HepG2 (cell line): ENCODE measurements around the gene NLRP14. TPM values are rescaled to one million over a fixed set of nuclear protein-coding genes. Genes with fewer than 3 reads are reported as not detected.

Experiments used
- ATAC-seq: fragments of 200-7000 bp; cut with Tn5 transposase; 3 replicates; pipeline ENCODE4 v1.9.1; 2020; ENCODE audit warnings: mild to moderate bottlenecking, moderate library complexity
- BruUV-seq: library from RNA; stranded (reverse); fragments of 400-500 nt; replicated peaks from 2 replicates; lab custom pipeline; 2021; lab: Mats Ljungman, UMichigan
- CTCF ChIA-PET: fragments of 300-600 bp; formaldehyde crosslinking; extraction: SDS; loops from one replicate; lab custom pipeline; 2021; ENCODE audit warnings: low total read pairs, inconsistent platforms, low intra/inter-chr PET ratio; lab: Yijun Ruan, JAX
- POLR2A ChIA-PET: fragments of 350-600 bp; sonication (Branson Sonifier 250); formaldehyde crosslinking; loops from one replicate; lab custom pipeline; 2020; ENCODE audit warnings: antibody characterized with exemption, inconsistent platforms; lab: Yijun Ruan, JAX
- DNase-seq: peaks from one replicate; pipeline ENCODE4 v3.0.0-alpha.2; 2015; ENCODE audit warnings: low spot score
- FAIRE-seq: peaks from 3 replicates; lab custom pipeline; 2011; peaks lifted over from hg19 to GRCh38; lab: Jason Lieb, UNC
- H2AFZ ChIP-seq: one replicate; pipeline ENCODE4 v1.6.1; 2011; ENCODE audit warnings: low read length, inconsistent platforms
- H3K27ac ChIP-seq: fragments of 300-600 bp; 3 replicates; pipeline ENCODE4 v1.8.0; 2011; ENCODE audit warnings: mixed run types, mild to moderate bottlenecking, mixed read lengths, low read length, inconsistent platforms; ENCODE audit not compliant: insufficient read depth; ENCODE audit errors: extremely low read length
- H3K27me3 ChIP-seq, 2 experiments: fragments of 200-600 bp in 1 of 2; 2 replicates in 1 of 2; 3 replicates in 1 of 2; pipeline versions ENCODE4 v1.6.0 to v1.8.0; 2011; ENCODE audit warnings: low read length in 2 of 2, mild to moderate bottlenecking in 2 of 2, moderate library complexity in 2 of 2, inconsistent platforms in 1 of 2; ENCODE audit not compliant: insufficient read depth in 2 of 2, control insufficient read depth in 1 of 2
- H3K36me3 ChIP-seq, 2 experiments: fragments of 200-600 bp in 1 of 2; replicated peaks in 1 of 2; 2 replicates in 1 of 2; 3 replicates in 1 of 2; pipeline versions ENCODE4 v1.5.1 to v1.8.0; 2011; ENCODE audit warnings: low read length in 2 of 2, inconsistent platforms in 1 of 2; ENCODE audit not compliant: insufficient read depth in 2 of 2, control insufficient read depth in 1 of 2
- H3K4me1 ChIP-seq: 2 replicates; pipeline ENCODE4 v1.5.1; 2012; ENCODE audit warnings: low read length, inconsistent platforms; ENCODE audit not compliant: insufficient read depth
- H3K4me2 ChIP-seq: 2 replicates; pipeline ENCODE4 v1.6.0; 2011; ENCODE audit warnings: low read depth, low read length, inconsistent platforms
- H3K4me3 ChIP-seq, 3 experiments: fragments of 200-600 bp in 1 of 3; sonication (generic), shearing (Covaris generic) in 1 of 3; replicated peaks in 1 of 3; 2 replicates each; pipeline ENCODE4 v1.5.1; 2011 to 2016; ENCODE audit warnings: low read length in 3 of 3, inconsistent platforms in 2 of 3, low read depth in 2 of 3, mild to moderate bottlenecking in 2 of 3, control low read depth in 1 of 3, mixed read lengths in 1 of 3; ENCODE audit not compliant: insufficient read depth in 1 of 3
- H3K79me2 ChIP-seq: one replicate; pipeline ENCODE4 v1.6.1; 2011; ENCODE audit warnings: low read length, inconsistent platforms; ENCODE audit not compliant: insufficient read depth
- H3K9ac ChIP-seq: 2 replicates; pipeline ENCODE4 v1.6.0; 2011; ENCODE audit warnings: mild to moderate bottlenecking, low read depth, low read length, inconsistent platforms; ENCODE audit not compliant: insufficient read depth
- H3K9me3 ChIP-seq: 2 replicates; pipeline ENCODE4 v1.5.1; 2012; ENCODE audit warnings: mild to moderate bottlenecking, low read length
- H4K20me1 ChIP-seq: 2 replicates; pipeline ENCODE4 v1.6.0; 2011; ENCODE audit warnings: inconsistent platforms, mild to moderate bottlenecking, low read length, moderate library complexity; ENCODE audit not compliant: insufficient read depth
- EED ChIP-seq: sonication (generic); formaldehyde crosslinking; IDR thresholded peaks from 2 replicates; pipeline ENCODE4 v1.5.0; 2020; ENCODE audit warnings: mild to moderate bottlenecking, missing genetic modification reagents
- JARID2 ChIP-seq: sonication (generic); formaldehyde crosslinking; IDR thresholded peaks from 2 replicates; pipeline ENCODE4 v1.8.1; 2023; ENCODE audit warnings: missing genetic modification reagents, inconsistent platforms; ENCODE audit not compliant: insufficient replicate concordance
- KMT2B ChIP-seq: IDR thresholded peaks from 2 replicates; pipeline ENCODE4 v1.6.1; 2016; ENCODE audit warnings: missing genetic modification reagents, missing compliant biosample characterization
- MTF1 ChIP-seq: sonication (generic); formaldehyde crosslinking; IDR thresholded peaks from 2 replicates; pipeline ENCODE4 v1.5.0; 2020; ENCODE audit warnings: missing genetic modification reagents
- NCOA2 ChIP-seq: sonication (generic); formaldehyde crosslinking; IDR thresholded peaks from 2 replicates; pipeline ENCODE4 v1.8.0; 2022; ENCODE audit warnings: inconsistent platforms
- RFXANK ChIP-seq: IDR thresholded peaks from 2 replicates; pipeline ENCODE4 v1.6.1; 2016
- ZBTB38 ChIP-seq: sonication (generic); formaldehyde crosslinking; IDR thresholded peaks from 2 replicates; pipeline ENCODE4 v1.5.1; 2020; ENCODE audit warnings: mild to moderate bottlenecking, missing genetic modification reagents
- ZNF20 ChIP-seq: sonication (generic); formaldehyde crosslinking; IDR thresholded peaks from 2 replicates; pipeline ENCODE4 v1.4.0; 2020; ENCODE audit warnings: mild to moderate bottlenecking, moderate library complexity, missing genetic modification reagents
- ZNF318 ChIP-seq: sonication (generic); formaldehyde crosslinking; IDR thresholded peaks from 2 replicates; pipeline ENCODE4 v1.4.0; 2020; ENCODE audit warnings: mild to moderate bottlenecking, missing genetic modification reagents
- ZNF737 ChIP-seq: sonication (generic); formaldehyde crosslinking; IDR thresholded peaks from 2 replicates; pipeline ENCODE4 v1.5.0; 2020; ENCODE audit warnings: missing genetic modification reagents, mild to moderate bottlenecking, borderline replicate concordance
- ZSCAN30 ChIP-seq: sonication (generic); formaldehyde crosslinking; IDR thresholded peaks from 2 replicates; pipeline ENCODE4 v1.5.0; 2020; ENCODE audit warnings: mild to moderate bottlenecking, missing genetic modification reagents
- WGBS: methylation state at CpG from one replicate; pipeline ENCODE4 v1.1.6; 2017; ENCODE audit warnings: low lambda C conversion rate; 5-methylcytosine and 5-hydroxymethylcytosine counted together
- in situ Hi-C: cut with HindIII; loops from 2 replicates; pipeline ENCODE4 v1.10.0; 2017; ENCODE audit warnings: low pct_unique_long_range_greater_than_20kb; ENCODE audit not compliant: extremely low pct_ligation_motif_present
- intact Hi-C: fragments of 100-400 bp; cut with micrococcal nuclease; formaldehyde crosslinking; loops from one replicate; pipeline ENCODE4 v1.10.0; 2022; ENCODE audit not compliant: unreplicated experiment
- polyA plus RNA-seq, 8 experiments: library from polyadenylated mRNA; depleted of rRNA in 3 of 8; stranded (reverse) in 7 of 8; unstranded in 1 of 8; fragments of >200 nt; fragmentation: Illumina TruSeq in 4 of 8; extraction: Trizol in 4 of 8; gene quantifications; 2 replicates each; pipeline versions ENCODE4 v1.2.1 to v1.2.3, GENCODE V29; 2011 to 2016; ENCODE audit warnings: low read depth in 4 of 8, missing spikeins in 1 of 8, mixed read lengths in 1 of 8; ENCODE audit not compliant: insufficient read depth in 1 of 8
- total RNA-seq, 5 experiments: library from RNA; depleted of rRNA; stranded (reverse); fragments of >200 nt; fragmentation: Illumina TruSeq; extraction: Trizol; gene quantifications; 2 replicates each; pipeline ENCODE4 v1.2.3, GENCODE V29; 2016; ENCODE audit warnings: low read depth in 1 of 5

The NLRP14 gene
- total and polyA plus RNA-seq, 2 of the 13 experiments (the other 11 are each of a cell fraction or from before 2014, with no cell fraction given) = not detected

- no peak overlapping the region for H3K27ac ChIP-seq
- no peaks in the 10 kb centered on the region for H3K79me2 ChIP-seq
- WGBS = 56% methylated on average over 1 of the region's 1 CpG
- no peaks in the 10 kb centered on the region for H3K36me3 ChIP-seq
- POLR2A ChIA-PET = no interaction called here
- intact Hi-C loops (no loop called here), in situ Hi-C loops (no loop called here)
- no peak overlapping the region for H3K9ac ChIP-seq
- ATAC-seq = no peak
- H3K9me3 ChIP-seq = no peaks in the 10 kb centered on the region
- no peak for FAIRE-seq
- no peak overlapping the region for H2AFZ ChIP-seq
- no peak for DNase-seq
- peaks cover 14% of the 10 kb centered on the region for H3K4me1 ChIP-seq
- no peak overlapping the region for H3K4me2 ChIP-seq
- BruUV-seq = no TSS peak
- no peaks in the 10 kb centered on the region for H4K20me1 ChIP-seq
- CTCF ChIA-PET = no interaction called here
- no peak overlapping the region for H3K4me3 ChIP-seq
- peaks cover 0 to 3% of the 10 kb centered on the region in 2 experiments; a peak in 1 of 5 replicates for H3K27me3 ChIP-seq
- TF ChIP-seq KMT2B (CRISPR knock-in tag) (no peak), ZBTB38 (CRISPR knock-in tag) (no peak), ZNF737 (CRISPR knock-in tag) (no peak), ZSCAN30 (CRISPR knock-in tag) (no peak), ZNF20 (CRISPR knock-in tag) (no peak), EED (no peak), MTF1 (CRISPR knock-in tag) (no peak), ZNF318 (CRISPR knock-in tag) (no peak), JARID2 (CRISPR knock-in tag) (no peak), RFXANK (CRISPR knock-in tag) (no peak), NCOA2 (CRISPR knock-in tag) (no peak)
- TF ChIP-seq, all 625 proteins: peak for 0
Measured at GRCh38 chr11:7016011-7016410, 4.3 kb upstream of the NLRP14 start.
